KBM-7 (cell line): ENCODE measurements around the gene PAXIP1.
A peak's percentile ranks its signal among the peaks of the same experiment; 100 is the strongest.

ENCODE experiments used
- DNase-seq: peaks from one replicate; pipeline ENCODE4 v3.0.0-alpha.2; 2015
- in situ Hi-C: fragments of 300-500 bp; cut with MboI; formaldehyde crosslinking; loops from 2 replicates; pipeline ENCODE4 v1.14.3; 2020; ENCODE audit warnings: low sequenced_read_pairs, low pct_unique_long_range_greater_than_20kb, mixed read lengths

PAXIP1 gene

GRCh38 chr7:154916856-154917807 lies 85.8 kb downstream of the PAXIP1 start:
- in situ Hi-C loops: no loop called here
- no peak for DNase-seq

GRCh38 chr7:154916381-154916780 lies 86.5 kb downstream of the PAXIP1 start:
- in situ Hi-C loops: no loop called here
- DNase-seq: no peak

- in situ Hi-C loops: no loop called here
- no peak for DNase-seq
Observed at GRCh38 chr7:154915600-154915999, 87.3 kb downstream of the PAXIP1 start.

GRCh38 chr7:154914996-154915380 lies 87.9 kb downstream of the PAXIP1 start:
- in situ Hi-C loops: no loop called here
- DNase-seq: no peak

GRCh38 chr7:154914308-154914995 lies 88.5 kb downstream of the PAXIP1 start:
- DNase-seq: no peak
- in situ Hi-C loops: no loop called here

- in situ Hi-C loops: no loop called here
- DNase-seq: peak; percentile 62
Observed at GRCh38 chr7:154913638-154914307, 89.2 kb downstream of the PAXIP1 start.

- in situ Hi-C loops: no loop called here
- DNase-seq: no peak
Observed at GRCh38 chr7:154912871-154913637, 89.9 kb downstream of the PAXIP1 start.

GRCh38 chr7:154911862-154912455 lies 91.0 kb downstream of the PAXIP1 start:
- DNase-seq: no peak
- in situ Hi-C loops: no loop called here

- no peak for DNase-seq
- in situ Hi-C loops: no loop called here
Observed at GRCh38 chr7:154911411-154911810, 91.5 kb downstream of the PAXIP1 start.

- no peak for DNase-seq
- in situ Hi-C loops: no loop called here
Observed at GRCh38 chr7:154910977-154911376, 91.9 kb downstream of the PAXIP1 start.

- no peak for DNase-seq
- in situ Hi-C loops: no loop called here
Observed at GRCh38 chr7:154910125-154910524, 92.8 kb downstream of the PAXIP1 start.

GRCh38 chr7:154909241-154910105 lies 93.5 kb downstream of the PAXIP1 start:
- DNase-seq: no peak
- in situ Hi-C loops: no loop called here

GRCh38 chr7:154907651-154908620 lies 95.0 kb downstream of the PAXIP1 start:
- in situ Hi-C loops: no loop called here
- DNase-seq: no peak

GRCh38 chr7:154906736-154907355 lies 96.1 kb downstream of the PAXIP1 start:
- in situ Hi-C loops: no loop called here
- DNase-seq: no peak

GRCh38 chr7:154906201-154906600 lies 96.7 kb downstream of the PAXIP1 start:
- no peak for DNase-seq
- in situ Hi-C loops: no loop called here

GRCh38 chr7:154905615-154906014 lies 97.3 kb downstream of the PAXIP1 start:
- in situ Hi-C loops: no loop called here

More at GRCh38 chr7:154905615-154906014, 97.3 kb downstream of the PAXIP1 start:
- DNase-seq: no peak
